Smooth muscle cell (in vitro differentiated cells): ENCODE results near the gene CLN5. TPM values are rescaled to one million over a fixed set of nuclear protein-coding genes. Genes with fewer than 3 reads are reported as not detected.

Experiments
- DNase-seq: peaks from one replicate; lab custom pipeline; 2025; ENCODE audit not compliant: unreplicated experiment; lab: John Stamatoyannopoulos, UW
- H2AFZ ChIP-seq: fragments of 200-600 bp; sonication (generic); 2 replicates; pipeline ENCODE4 v1.6.0; 2016; ENCODE audit warnings: antibody characterized with exemption, low read depth, mild to moderate bottlenecking
- H3F3A ChIP-seq: fragments of 200-600 bp; sonication (generic); 2 replicates; pipeline ENCODE4 v1.6.0; 2017; ENCODE audit warnings: antibody characterized with exemption, low read depth
- H3K27ac ChIP-seq: fragments of 200-600 bp; sonication (generic); 2 replicates; pipeline ENCODE4 v1.5.1; 2016; ENCODE audit warnings: low read depth, mild to moderate bottlenecking
- H3K27me3 ChIP-seq: fragments of 200-600 bp; sonication (generic); 2 replicates; pipeline ENCODE4 v1.6.1; 2016; ENCODE audit warnings: low read depth, mild to moderate bottlenecking
- H3K36me3 ChIP-seq: fragments of 200-600 bp; sonication (generic); 2 replicates; pipeline ENCODE4 v1.5.1; 2016; ENCODE audit warnings: low read depth
- H3K4me1 ChIP-seq: fragments of 200-600 bp; sonication (generic); 2 replicates; pipeline ENCODE4 v1.5.1; 2016; ENCODE audit warnings: low read depth
- H3K4me2 ChIP-seq: fragments of 200-600 bp; sonication (generic); 2 replicates; pipeline ENCODE4 v1.6.0; 2016; ENCODE audit warnings: mild to moderate bottlenecking
- H3K4me3 ChIP-seq: fragments of 200-600 bp; sonication (generic); 2 replicates; pipeline ENCODE4 v1.5.1; 2016; ENCODE audit warnings: mild to moderate bottlenecking
- H3K79me2 ChIP-seq: fragments of 200-600 bp; sonication (generic); 2 replicates; pipeline ENCODE4 v1.6.0; 2016; ENCODE audit warnings: low read depth, mild to moderate bottlenecking
- H3K9ac ChIP-seq: fragments of 200-600 bp; sonication (generic); 2 replicates; pipeline ENCODE4 v1.6.0; 2016; ENCODE audit warnings: low read depth
- H3K9me3 ChIP-seq: fragments of 200-600 bp; sonication (generic); replicated peaks from 2 replicates; pipeline ENCODE4 v1.5.1; 2016; ENCODE audit warnings: low read depth
- H4K20me1 ChIP-seq: fragments of 200-600 bp; sonication (generic); 2 replicates; pipeline ENCODE4 v1.6.0; 2016; ENCODE audit warnings: low read depth
- CTCF ChIP-seq: fragments of 200-600 bp; sonication (generic); IDR thresholded peaks from 2 replicates; pipeline ENCODE4 v1.5.1; 2017; ENCODE audit warnings: borderline replicate concordance, mild to moderate bottlenecking, antibody characterized with exemption; ENCODE audit not compliant: insufficient read depth, poor library complexity, severe bottlenecking
- whole genome bisulfite sequencing: methylation state at CpG from one replicate; pipeline ENCODE4 v1.1.7; 2016; ENCODE audit warnings: low lambda C conversion rate; 5-methylcytosine and 5-hydroxymethylcytosine counted together
- polyA plus RNA-seq: library from polyadenylated mRNA; unstranded; fragments of >200 nt; fragmentation: Nextera tagmentation; extraction: Ambion mirVana; gene quantifications from 2 replicates; pipeline ENCODE4 v1.2.1, GENCODE V29; 2016
- total RNA-seq: library from RNA; depleted of rRNA; stranded (reverse); fragments of >200 nt; gene quantifications from 2 replicates; pipeline ENCODE4 v1.2.3, GENCODE V29; 2014

Gene CLN5
- total and polyA plus RNA-seq, 2 experiments from 2014 or later: 17.9 to 33.5 TPM

- H4K20me1 ChIP-seq: no peaks in the 10 kb centered on the region
- no peak within 1 kb of the TSS for H3K4me3 ChIP-seq
- no peaks in the 10 kb centered on the region for H3K4me1 ChIP-seq
- no peak within 1 kb of the TSS for H3K9ac ChIP-seq
- 91% methylated on average over 2 of the region's 2 CpGs for WGBS
- no peak within 1 kb of the TSS for H2AFZ ChIP-seq
- TF ChIP-seq CTCF: no peak
- H3K36me3 ChIP-seq: no peaks in the 10 kb centered on the region
- no peaks in the 10 kb centered on the region for H3K9me3 ChIP-seq
- H3K27ac ChIP-seq: no peak within 1 kb of the TSS
- H3K79me2 ChIP-seq: no peaks in the 10 kb centered on the region
- H3K27me3 ChIP-seq: peaks cover 6% of the 10 kb centered on the region
- DNase-seq: no peak
- H3F3A ChIP-seq: no peaks in the 10 kb centered on the region
- no peak within 1 kb of the TSS for H3K4me2 ChIP-seq
Measured at GRCh38 chr13:76948149-76948548, 43.7 kb upstream of the CLN5 start, which contains the start of gene ACOD1. TSS of gene ACOD1 (plus strand) at chr13:76948511. CDS start at chr13:76948559, 48 bp downstream.

- no peak overlapping the region for H3K4me3 ChIP-seq
- no peaks in the 10 kb centered on the region for H3F3A ChIP-seq
- no peak overlapping the region for H2AFZ ChIP-seq
- H3K9me3 ChIP-seq: no peaks in the 10 kb centered on the region
- H3K36me3 ChIP-seq: no peaks in the 10 kb centered on the region
- peaks cover 9% of the 10 kb centered on the region for H3K27me3 ChIP-seq
- no peak overlapping the region for H3K9ac ChIP-seq
- no peak overlapping the region for H3K4me2 ChIP-seq
- H4K20me1 ChIP-seq: no peaks in the 10 kb centered on the region
- no peak for DNase-seq
- H3K4me1 ChIP-seq: no peaks in the 10 kb centered on the region
- no peak overlapping the region for H3K27ac ChIP-seq
- TF ChIP-seq CTCF: no peak
- WGBS: 89% methylated on average over 2 of the region's 2 CpGs
- H3K79me2 ChIP-seq: no peaks in the 10 kb centered on the region
Measured at GRCh38 chr13:76950101-76950500, 41.8 kb upstream of the CLN5 start.

- H3K9ac ChIP-seq: no peak overlapping the region
- no peak overlapping the region for H3K4me2 ChIP-seq
- no peak overlapping the region for H3K27ac ChIP-seq
- no peaks in the 10 kb centered on the region for H4K20me1 ChIP-seq
- TF ChIP-seq CTCF: no peak
- no peaks in the 10 kb centered on the region for H3F3A ChIP-seq
- WGBS: 92% methylated on average over 3 of the region's 3 CpGs
- peaks cover 9% of the 10 kb centered on the region for H3K27me3 ChIP-seq
- H3K4me1 ChIP-seq: no peaks in the 10 kb centered on the region
- no peak for DNase-seq
- H3K4me3 ChIP-seq: no peak overlapping the region
- no peaks in the 10 kb centered on the region for H3K36me3 ChIP-seq
- no peaks in the 10 kb centered on the region for H3K9me3 ChIP-seq
- H2AFZ ChIP-seq: no peak overlapping the region
- H3K79me2 ChIP-seq: no peaks in the 10 kb centered on the region
Measured at GRCh38 chr13:76953968-76954367, 37.9 kb upstream of the CLN5 start.

- H3K4me1 ChIP-seq: no peaks in the 10 kb centered on the region
- no peak overlapping the region for H3K4me3 ChIP-seq
- DNase-seq: no peak
- H2AFZ ChIP-seq: no peak overlapping the region
- H3K4me2 ChIP-seq: no peak overlapping the region
- no peaks in the 10 kb centered on the region for H3K9me3 ChIP-seq
- no peaks in the 10 kb centered on the region for H3K79me2 ChIP-seq
- no peaks in the 10 kb centered on the region for H3K36me3 ChIP-seq
- no peak overlapping the region for H3K27ac ChIP-seq
- H3K27me3 ChIP-seq: peaks cover 9% of the 10 kb centered on the region
- 86% methylated on average over 6 of the region's 6 CpGs for WGBS
- H3F3A ChIP-seq: no peaks in the 10 kb centered on the region
- no peaks in the 10 kb centered on the region for H4K20me1 ChIP-seq
- H3K9ac ChIP-seq: no peak overlapping the region
- TF ChIP-seq CTCF: no peak
Measured at GRCh38 chr13:76954538-76954937, 37.3 kb upstream of the CLN5 start.
